HG02678 (cell line): Measurements from ENCODE around the gene FAM3D.

Experiments used
- ATAC-seq: cut with Tn5 transposase; IDR thresholded peaks from one replicate; pipeline ENCODE4 v1.9.1; 2021; ENCODE audit warnings: mild to moderate bottlenecking, moderate library complexity; ENCODE audit not compliant: unreplicated experiment

Gene FAM3D

DNA sequence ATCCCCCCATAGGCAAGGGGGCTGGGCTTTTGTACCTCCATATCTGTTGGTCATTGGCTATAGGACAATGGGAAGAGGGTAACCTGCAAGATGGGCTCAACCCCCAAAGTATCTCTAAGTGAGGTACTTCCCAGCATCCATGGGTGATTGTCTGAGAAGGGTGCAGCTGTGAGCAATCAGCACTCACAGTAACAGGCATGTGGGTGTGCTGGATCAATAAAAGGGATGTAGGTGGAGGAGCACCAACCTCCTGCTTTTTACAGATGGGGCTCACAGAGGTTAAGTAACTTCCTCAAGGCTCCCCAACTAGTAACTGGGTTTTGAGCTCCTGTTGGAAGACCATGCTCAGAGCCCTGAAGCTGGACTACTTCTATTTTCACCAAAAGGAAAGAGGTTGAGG lies 63.0 kb downstream of the FAM3D start:
- ATAC-seq, result no peak

DNA sequence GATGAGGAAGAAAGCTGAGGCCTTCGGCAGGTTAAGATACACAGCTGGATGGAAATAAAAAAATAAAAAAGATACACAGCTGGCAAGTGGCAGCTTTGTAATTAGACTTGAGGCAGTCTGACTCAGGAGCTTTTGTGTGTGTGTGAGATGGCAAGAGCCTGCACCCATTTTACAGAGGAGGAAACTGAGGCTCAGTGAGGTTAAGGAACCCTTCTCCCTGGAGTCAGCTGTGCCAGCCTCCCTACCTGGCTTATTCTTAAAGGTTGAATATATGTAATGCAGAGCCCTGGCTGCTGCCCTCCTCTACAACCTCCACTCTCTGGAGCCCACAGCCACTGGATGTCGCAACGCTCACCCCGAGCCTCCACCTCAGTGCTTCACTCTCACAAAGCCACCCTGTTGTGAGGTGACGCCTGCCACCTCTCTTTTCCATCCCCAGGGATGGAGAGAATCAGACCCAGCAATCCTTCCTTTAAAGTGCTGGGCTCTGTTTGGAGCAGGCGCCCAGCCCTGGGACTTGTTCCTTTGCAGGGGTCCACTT lies 68.7 kb downstream of the FAM3D start:
- ATAC-seq, result no peak

DNA sequence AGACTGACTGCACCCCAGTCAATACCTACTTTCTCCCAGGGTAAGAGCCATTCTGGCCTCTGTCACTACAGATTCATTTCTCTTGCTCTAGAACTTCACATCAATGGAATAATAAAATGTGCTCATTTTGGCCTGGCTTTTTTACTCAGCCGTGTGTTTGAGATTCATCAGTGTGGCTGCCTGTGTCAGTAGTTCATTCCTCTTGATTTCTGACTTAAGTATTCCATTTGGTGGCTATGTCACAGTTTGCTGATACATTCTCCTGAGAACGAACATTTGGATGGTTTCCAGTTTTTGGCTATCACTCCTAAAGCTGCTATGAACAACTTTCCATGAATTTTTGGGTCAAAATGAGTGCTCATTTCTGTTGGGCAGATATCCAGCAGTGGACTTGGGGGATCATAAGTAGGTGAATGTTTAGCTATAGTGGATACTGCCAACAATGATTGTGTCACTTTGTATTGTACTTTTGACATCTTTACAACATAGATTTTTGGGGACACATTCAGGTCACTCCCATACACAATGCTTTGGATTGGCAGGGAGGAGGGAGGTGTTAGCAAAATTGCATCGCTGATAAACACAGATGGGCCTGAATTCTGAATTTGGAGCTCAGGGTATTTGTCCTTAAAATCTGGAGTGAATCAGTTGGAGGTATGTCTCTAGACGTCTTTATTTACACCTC lies 69.6 kb downstream of the FAM3D start:
- no peak for ATAC-seq

DNA sequence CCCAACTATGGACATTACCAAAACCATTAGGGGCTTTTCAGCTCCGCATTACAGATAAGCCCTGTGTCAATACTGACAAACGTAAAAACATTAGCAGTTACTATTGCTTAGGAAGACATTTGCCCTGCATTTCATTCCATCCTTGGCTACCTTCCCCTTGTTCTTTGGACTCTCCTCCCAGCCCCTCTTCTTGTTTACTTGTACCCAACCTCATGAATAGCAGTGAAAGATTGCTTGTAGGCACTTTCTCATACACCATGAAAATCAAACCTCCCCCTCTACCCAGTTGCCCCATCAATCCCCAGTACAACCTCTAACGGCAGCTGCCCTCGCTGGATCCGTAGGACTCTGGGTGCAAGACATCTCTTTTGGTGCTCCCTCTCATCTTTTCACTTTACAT lies 72.5 kb downstream of the FAM3D start:
- ATAC-seq, result no peak

DNA sequence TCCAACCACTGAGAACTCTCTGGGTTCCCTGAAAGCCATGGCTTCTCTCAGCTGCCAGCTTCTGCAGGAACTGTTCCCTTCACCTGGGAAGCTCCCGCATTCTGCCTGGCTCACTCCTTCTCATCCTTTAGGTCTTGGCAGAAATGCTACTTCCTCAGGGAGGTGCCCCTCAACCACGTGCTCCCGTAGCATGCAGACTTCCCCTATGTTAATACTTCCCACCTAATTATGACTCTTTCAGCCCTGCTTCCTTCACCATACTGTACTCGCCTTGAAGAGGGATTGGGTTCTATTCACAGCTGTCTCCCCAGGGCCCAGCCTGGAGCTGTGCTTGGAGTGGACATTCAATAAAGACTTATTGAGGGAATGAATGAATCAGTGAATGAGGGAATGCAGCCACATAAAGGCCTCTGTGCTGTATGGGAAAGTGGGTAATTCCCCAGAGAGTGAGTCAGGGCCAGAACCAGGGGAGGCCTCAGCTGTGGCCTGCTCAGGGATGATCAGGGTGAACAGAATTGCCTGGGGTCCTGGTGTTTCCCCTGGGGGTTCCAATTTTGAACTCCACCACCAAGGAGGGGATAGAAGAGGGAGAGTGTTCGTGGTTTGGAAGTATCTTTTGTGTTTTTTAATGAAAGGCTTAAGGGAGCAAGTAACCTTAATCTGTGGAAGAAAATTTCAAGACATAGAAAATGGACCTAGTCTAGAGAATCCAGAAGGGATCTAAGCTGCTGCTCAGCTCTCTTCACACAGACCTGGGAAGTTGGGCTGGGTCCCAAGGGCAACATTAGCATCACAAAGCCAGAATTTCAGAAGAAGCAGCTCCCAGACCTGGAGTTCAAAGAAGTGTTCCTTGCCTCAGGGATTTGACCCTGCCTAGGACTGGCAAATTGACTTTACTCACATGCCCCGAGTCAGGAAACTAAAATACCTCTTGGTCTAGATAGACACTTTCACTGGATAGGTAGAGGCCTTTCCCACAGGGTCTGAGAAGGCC lies 74.8 kb downstream of the FAM3D start:
- ATAC-seq, result no peak

DNA sequence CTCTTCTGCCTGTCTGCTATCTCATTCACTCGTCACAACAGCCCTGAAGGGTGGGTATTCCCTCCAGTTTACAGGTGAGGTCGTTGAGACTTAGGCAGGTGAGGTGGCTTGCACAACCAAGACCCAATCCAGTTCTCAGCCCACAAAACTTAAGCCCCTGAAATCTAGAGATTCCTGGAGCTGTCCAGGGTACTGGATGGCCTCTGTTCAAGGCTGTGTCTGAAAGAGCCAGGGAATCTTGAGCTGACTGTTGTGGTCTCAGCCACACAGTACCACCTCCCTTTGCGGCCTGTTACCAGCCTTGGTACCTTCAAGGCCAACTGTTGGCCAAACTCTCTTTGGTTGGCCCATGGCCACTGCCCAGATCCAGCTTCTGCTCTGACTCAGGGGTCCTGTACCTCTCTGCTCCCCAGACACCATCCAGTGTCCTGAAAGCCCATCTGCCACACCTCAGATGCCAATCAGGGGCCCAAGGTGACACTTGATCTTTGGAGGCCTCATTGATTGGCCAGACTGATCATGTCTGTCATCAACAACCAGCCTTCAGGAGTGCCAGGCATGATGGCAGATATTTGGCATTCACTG lies 78.5 kb downstream of the FAM3D start:
- ATAC-seq, result no peak

DNA sequence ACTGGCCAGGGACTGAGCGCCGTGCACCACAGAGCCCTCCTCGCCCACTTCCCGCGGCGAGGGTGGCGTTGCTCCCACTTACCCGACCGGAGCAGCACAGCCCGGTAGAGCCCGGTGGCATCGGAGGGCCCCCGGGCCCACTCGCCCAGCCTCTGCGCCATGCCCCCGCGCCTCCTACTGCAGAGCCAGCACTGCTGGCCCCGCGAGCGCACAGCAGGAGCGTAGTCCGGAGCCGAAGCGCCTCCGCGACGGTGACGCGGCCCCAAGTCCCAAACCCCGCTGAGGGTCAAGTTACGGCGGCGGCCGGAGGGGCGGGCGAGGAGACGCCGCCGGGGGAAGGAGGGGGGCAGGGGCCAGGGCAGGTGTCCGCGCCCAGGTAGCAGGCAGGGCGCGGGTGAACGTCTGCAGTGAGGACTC lies 79.8 kb downstream of the FAM3D start:
- no peak for ATAC-seq

DNA sequence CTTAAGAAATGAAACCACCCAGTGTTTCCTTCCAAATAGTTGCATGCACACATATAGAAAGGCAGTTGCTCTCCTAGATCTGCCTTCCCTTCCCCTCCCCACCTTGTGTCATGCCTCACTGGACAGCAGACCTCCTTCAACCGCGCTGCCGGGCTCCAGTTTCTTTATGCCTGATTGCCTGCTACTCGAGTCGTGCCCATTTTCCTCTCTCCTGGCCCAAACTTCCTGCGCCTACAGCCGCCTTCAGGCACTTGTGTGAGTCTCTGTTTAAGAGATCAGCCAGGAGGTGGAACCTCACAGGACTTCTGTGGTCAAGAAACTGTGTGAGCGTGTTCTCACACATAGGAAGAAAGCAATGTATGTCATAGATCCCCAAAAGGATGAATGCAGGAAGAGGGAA lies 80.6 kb downstream of the FAM3D start:
- ATAC-seq, result no peak

DNA sequence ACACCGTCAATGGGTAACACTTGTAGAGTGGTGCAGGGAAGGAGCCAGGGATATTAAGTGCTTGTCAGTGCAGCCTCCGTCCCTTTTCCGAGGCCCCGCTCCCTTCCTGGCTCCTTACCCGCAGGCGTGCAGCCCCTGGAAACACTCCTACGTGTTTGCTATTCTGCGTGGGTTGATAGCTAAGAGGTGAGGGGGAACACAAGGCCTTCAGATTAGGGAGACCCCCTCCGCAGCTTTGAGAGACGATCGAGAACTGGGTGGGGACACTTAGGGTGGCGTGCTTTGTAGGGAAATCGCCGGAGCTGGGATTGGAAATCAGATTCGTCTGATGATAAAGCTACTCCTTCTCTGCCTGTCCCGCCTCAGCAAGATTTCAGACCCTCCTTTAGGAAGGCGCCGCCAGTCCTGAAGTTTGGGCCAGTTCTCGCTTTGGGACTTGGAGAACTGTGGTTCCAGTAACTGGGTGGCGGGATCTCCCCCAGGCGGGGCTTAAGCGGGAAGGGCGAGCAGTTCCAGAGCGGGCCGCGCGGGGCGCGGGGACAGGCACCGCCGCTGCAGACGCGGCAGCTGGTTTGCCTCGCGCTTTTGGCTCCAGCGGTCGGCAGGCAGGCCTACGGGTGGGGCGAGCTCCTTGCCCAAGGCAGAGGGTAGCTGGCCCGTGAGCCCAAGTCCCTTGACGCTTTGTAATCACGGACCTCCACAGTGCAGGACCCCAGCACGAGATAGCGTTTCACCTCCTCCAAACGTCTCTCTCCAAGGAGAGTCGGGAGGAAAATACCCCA lies 81.4 kb downstream of the FAM3D start:
- ATAC-seq, result peak; percentile 95

DNA sequence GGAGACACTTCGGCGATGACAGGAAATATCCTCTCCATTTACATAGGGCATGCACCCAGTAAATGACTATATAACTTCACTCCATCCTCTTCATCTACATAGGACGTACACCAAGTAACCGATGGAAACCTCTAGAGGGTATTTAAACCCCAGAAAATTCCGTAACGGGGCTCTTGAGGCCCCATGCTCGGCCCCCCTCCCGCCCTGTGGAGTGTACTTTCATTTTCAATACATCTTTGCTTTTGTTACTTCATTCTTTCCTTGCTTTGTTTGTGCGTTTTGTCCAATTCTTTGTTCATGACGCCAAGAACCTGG lies 81.9 kb downstream of the FAM3D start:
- no peak for ATAC-seq
